ENCODE results near the gene MLC1. TPM values are rescaled to one million over a fixed set of nuclear protein-coding genes. Genes with fewer than 3 reads are reported as not detected.

The MLC1 gene
- polyA plus RNA-seq, 3 donors: 0.67 to 1.1 (median 0.82) TPM

DNA sequence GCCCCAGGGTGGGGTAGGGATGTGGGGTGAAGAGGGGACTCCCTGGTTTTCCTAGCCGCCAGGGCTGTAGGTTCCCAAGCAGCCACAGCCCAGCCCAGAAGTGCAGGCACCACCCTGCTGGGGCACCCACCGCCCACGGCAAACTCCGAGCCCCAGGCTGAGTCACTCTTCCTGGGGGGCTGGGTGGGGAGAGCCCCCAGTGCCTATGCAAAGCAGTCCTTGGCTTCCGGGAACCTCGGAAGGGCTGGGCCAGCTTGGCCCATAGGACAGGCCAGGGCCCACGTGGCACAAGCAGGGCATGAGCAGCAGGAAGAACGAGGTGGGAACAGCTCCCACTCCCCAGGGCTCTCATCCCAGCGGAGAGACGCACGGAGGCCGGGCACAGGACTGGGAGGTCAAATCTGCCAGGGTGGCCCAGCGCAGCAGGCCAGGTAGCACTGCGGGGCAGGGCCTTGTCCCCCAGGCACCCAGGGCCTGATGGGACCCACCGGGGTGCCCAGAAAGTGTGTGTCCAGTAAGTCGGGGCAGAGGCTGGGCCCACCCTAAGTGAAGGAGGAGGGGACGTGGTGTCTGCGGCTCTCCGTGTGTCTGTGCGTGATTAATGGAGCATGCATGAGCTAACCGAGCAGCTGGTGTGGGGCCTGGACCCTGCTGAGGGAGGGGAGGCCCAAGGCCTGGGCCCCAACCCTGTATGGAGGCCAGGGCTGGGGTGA is 68.1 kb downstream of the MLC1 start:
- DNase-seq: no peak

DNA sequence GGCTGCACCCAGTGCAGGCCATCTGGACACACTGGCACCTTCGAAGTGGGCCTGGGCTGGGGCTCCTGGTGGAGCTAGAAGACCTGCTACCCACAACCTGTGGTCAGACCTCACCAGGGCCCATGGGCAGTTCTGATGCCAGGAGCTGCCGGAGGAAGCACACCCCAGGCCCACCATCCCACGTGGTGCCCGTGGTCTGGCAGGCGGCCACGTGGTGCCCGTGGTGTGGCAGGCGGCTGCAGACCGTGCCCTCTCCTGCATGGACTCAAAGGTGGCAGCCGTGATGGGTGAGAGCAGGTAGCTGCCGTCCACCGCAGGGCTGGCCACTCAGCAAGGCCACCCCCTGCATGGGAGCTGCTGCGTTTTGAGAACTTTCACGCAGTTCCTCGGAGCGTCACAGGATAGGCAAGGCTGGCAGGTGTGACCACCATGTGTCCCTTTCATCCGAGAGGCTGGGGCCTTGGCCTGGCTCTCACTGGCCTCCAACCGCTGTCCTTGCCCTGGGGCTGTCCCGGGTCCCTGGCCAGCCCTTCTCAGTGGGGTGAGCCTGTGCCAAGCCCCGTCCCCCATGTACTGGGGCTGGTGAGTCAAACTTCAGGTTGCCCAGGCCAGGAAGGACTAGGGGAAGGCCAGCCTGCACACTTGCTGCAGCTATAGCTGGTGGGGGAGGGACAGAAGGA is 68.8 kb downstream of the MLC1 start:
- no peak for DNase-seq

DNA sequence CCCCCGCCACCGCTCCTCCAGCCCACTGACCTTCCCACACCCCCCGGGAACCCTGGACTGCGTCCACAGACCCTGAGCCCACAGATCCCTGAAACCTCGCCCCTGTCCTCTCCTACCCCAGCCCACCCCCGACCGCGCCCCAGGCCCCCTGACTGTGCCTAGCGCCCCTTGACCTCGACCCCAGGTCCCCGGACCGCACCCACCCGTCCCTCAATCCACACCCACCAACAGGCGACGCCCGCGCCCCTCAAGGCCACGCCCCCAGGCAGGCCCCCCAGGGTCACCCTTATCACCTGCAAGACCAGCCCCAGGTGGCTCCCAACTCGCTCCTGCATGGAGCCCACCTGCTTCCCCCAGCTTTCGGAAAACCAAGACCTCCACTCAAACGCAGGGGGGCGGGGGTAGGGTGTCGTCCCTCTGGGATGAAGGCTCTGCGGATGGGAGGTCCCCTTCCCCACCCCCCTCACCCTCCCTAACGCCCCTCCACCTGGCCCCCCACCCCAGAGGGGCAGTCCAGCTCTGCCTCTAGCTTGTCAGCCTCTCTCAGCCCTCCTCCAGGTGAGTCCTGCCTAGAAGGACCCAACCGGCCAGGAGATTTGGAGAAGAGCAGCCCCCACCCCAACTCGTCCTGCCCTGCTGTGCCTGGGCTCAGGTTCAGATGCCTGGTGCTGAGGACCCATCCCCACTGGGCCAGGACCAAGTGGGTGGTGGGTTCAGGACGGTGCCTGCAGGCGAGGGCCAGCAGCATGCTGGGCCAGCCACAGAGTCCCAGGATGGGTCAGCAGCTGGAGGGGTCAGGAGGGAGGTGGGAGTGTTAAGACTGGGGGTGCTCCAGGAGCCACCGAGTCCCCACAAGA is 69.5 kb downstream of the MLC1 start:
- DNase-seq: no peak

DNA sequence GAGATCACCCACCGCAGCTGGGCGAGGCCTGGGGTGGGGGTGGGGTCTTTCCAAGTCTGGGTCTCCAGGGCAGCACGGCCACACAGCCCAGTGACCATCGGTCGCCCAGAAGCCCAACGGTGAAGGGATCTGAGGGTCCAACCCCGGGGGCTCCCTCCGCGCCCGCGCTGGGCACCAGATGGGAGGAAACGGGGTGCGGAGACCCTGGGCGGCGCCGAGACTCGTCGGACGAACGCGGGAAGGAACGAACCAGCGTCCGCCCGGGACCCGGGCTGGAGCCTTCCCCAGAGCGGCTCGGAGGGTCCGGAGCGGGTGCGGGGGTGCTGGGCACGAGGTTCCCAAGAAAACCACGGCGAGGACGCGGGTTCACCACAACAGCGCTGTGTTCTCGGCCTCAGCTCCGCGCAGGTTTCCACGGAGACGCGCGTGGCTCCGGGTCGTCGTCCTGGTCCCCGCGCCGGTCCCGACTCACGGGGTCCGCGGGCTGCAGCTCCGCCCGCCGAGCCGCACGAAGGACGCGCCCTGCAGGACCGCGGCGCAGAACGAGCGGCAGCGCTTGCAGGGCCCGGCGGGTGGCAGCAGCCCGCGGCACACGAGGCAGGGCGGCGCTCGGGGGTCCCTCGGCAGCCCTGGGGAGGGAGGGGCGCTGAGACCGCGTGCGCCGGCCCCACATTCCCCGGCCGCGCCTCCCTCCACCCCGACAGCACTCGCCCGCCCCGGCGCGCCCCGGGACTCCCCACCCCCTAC is 70.4 kb downstream of the MLC1 start:
- DNase-seq: no peak

GRCh38 chr22:50014053-50014501 is 71.1 kb downstream of the MLC1 start:
- DNase-seq: no peak

- DNase-seq: no peak
These were observed 72.7 kb downstream of the MLC1 start, which contains the start of gene IL17REL for GRCh38 chr22:50012211-50013181. Gene IL17REL, minus strand, starts transcription at chr22:50012765. Its CDS starts 119 bp downstream, at chr22:50012646.

GRCh38 chr22:50011447-50012210 is 73.6 kb downstream of the MLC1 start:
- no peak for DNase-seq

GRCh38 chr22:50010676-50011446 is 74.4 kb downstream of the MLC1 start:
- DNase-seq: no peak

DNA sequence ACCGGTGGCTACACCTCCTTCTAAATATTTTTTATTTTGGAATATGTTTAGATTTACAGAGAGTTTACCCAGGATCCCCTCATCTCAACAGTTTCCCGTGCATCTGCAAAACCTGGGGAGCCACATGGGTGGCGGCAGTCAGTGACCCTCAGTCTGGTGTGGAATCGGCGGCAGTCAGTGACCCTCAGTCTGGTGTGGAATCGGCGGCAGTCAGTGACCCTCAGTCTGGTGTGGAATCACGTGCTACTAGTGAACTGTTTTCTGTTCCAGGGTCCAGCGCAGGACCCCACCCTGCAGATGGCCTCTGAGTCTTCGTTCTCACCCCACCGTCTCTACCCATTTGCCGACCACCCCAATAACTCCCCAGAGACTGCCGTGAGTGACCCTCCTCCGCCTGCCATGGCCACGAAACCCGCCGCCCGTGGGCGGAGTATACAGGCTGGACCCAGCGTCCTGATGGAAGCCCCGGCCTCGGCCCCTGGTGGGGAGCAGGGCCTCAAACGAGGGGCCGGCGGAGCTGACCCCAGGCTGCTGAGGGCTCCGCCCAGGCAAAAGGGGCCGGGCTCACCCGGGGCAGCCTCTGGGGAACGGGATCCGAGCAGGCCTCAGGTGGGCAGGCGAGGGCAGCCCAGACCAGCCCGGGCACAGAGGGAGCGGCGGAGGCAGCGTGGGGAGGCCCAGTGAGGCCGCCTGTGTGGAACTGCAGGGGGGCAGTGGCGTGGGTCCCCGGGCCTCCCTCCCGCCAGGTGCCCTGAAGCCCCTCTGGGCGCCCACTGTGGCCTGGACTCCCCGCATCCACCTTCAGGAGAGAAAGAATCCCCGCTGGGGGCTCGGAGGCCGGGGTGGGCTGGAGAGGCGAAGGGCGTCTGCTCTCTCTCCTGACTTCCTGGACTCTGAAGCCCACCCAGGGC is 75.2 kb downstream of the MLC1 start:
- DNase-seq: no peak

Other genes starting within 250 kb of the MLC1 start
- gene ZBED4, start 231.6 kb downstream of the MLC1 start, polyA plus RNA-seq (ENCODE audit: insufficient read length in 3 of 3): 10 to 100 TPM; 16.3 to 18.7 (median 17.9) TPM
- gene ALG12, start 167.0 kb downstream of the MLC1 start, polyA plus RNA-seq (ENCODE audit: insufficient read length in 3 of 3): 10 to 100 TPM; 35.2 to 43.5 (median 40.6) TPM
- 10 to 100 TPM; 28.1 to 33.9 (median 33.2) TPM for gene CRELD2, start 166.8 kb downstream of the MLC1 start, polyA plus RNA-seq (ENCODE audit: insufficient read length in 3 of 3)
- gene PIM3, start 124.7 kb downstream of the MLC1 start, polyA plus RNA-seq (ENCODE audit: insufficient read length in 3 of 3): 10 to 100 TPM; 17.5 to 25.0 (median 22.2) TPM
- under 1 TPM in 2 of 3 donors, not detected in 1; 0.03 to 0.06 TPM for gene IL17REL, start 72.7 kb downstream of the MLC1 start, polyA plus RNA-seq (ENCODE audit: insufficient read length in 3 of 3)
- not detected for gene TTLL8, start 27.1 kb downstream of the MLC1 start, polyA plus RNA-seq (ENCODE audit: insufficient read length in 3 of 3)
- 1 to 10 TPM in 1 of 3 donors, under 1 TPM in 2; 0.70 to 1.1 (median 0.95) TPM for gene MOV10L1, start 4.6 kb upstream of the MLC1 start, polyA plus RNA-seq (ENCODE audit: insufficient read length in 3 of 3)
- gene PANX2, start 85.3 kb upstream of the MLC1 start, polyA plus RNA-seq (ENCODE audit: insufficient read length in 3 of 3): 1 to 10 TPM; 1.3 to 2.5 (median 2.5) TPM
- 10 to 100 TPM; 27.2 to 33.9 (median 30.3) TPM for gene TRABD, start 100.5 kb upstream of the MLC1 start, polyA plus RNA-seq (ENCODE audit: insufficient read length in 3 of 3)
- gene SELENOO, start 115.6 kb upstream of the MLC1 start, polyA plus RNA-seq (ENCODE audit: insufficient read length in 3 of 3): 10 to 100 TPM; 24.8 to 32.9 (median 28.9) TPM
- 10 to 100 TPM; 37.9 to 49.9 (median 48.1) TPM for gene TUBGCP6, start 159.6 kb upstream of the MLC1 start, polyA plus RNA-seq (ENCODE audit: insufficient read length in 3 of 3)
- 10 to 100 TPM; 25.6 to 29.8 (median 26.7) TPM for gene HDAC10, start 165.8 kb upstream of the MLC1 start, polyA plus RNA-seq (ENCODE audit: insufficient read length in 3 of 3)
- 10 to 100 TPM; 16.7 to 17.7 (median 17.2) TPM for gene MAPK12, start 176.3 kb upstream of the MLC1 start, polyA plus RNA-seq (ENCODE audit: insufficient read length in 3 of 3)
- gene MAPK11, start 185.0 kb upstream of the MLC1 start, polyA plus RNA-seq (ENCODE audit: insufficient read length in 3 of 3): 10 to 100 TPM in 1 of 3 donors, 1 to 10 TPM in 2; 8.3 to 10.2 (median 9.7) TPM
- gene PLXNB2, start 222.2 kb upstream of the MLC1 start, polyA plus RNA-seq (ENCODE audit: insufficient read length in 3 of 3): 100 to 1,000 TPM; 249 to 261 (median 258) TPM
- 10 to 100 TPM; 13.9 to 18.7 (median 18.5) TPM for gene DENND6B, start 241.6 kb upstream of the MLC1 start, polyA plus RNA-seq (ENCODE audit: insufficient read length in 3 of 3)

All from renal pelvis (tissue), 4 donors.